Upper lobe of right lung (tissue), 1 donor: Measurements from ENCODE around the gene PRR16. TPM values are rescaled to one million over a fixed set of nuclear protein-coding genes. Genes with fewer than 3 reads are reported as not detected.
"Not testable (repeated sequence)": the region's sequence is repeated elsewhere in the genome, so short reads cannot be mapped to it uniquely, and the experiment has no call there.

Experiments used
- ATAC-seq: fragments of 200-7000 bp; cut with Tn5 transposase; one replicate; pipeline ENCODE4 v1.9.1; 2020; ENCODE audit warnings: mild to moderate bottlenecking, moderate library complexity
- DNase-seq: peaks from one replicate; pipeline ENCODE4 v3.0.0-alpha.2; 2020
- H3K27ac ChIP-seq: fragments of 200-600 bp; one replicate; pipeline ENCODE4 v1.8.0; 2022
- H3K27me3 ChIP-seq: fragments of 200-600 bp; one replicate; pipeline ENCODE4 v1.8.0; 2022; ENCODE audit warnings: mild to moderate bottlenecking
- H3K36me3 ChIP-seq: fragments of 200-600 bp; one replicate; pipeline ENCODE4 v1.8.0; 2022
- H3K4me1 ChIP-seq: fragments of 200-600 bp; one replicate; pipeline ENCODE4 v1.8.0; 2022
- H3K4me3 ChIP-seq: fragments of 200-600 bp; one replicate; pipeline ENCODE4 v1.8.0; 2022; ENCODE audit warnings: mild to moderate bottlenecking
- H3K9me3 ChIP-seq: fragments of 200-600 bp; one replicate; pipeline ENCODE4 v1.8.0; 2022
- CTCF ChIP-seq: fragments of 200-600 bp; IDR thresholded peaks from one replicate; pipeline ENCODE4 v1.8.0; 2022; ENCODE audit warnings: antibody characterized with exemption
- intact Hi-C: fragments of 100-400 bp; cut with DNase I; formaldehyde crosslinking; loops from one replicate; pipeline ENCODE4 v1.11.0; 2022
- total RNA-seq: library from RNA; stranded (reverse); fragmentation: NEBNext Ultra II Directional; extraction: Animal tissue kit (Norgen Biotek cat#: 25700); gene quantifications from one replicate; pipeline ENCODE4 v1.2.1, GENCODE V29; 2021
- donor health status: DM: no; HTN: yes; CAD: no; lungs with severe emphysema.

PRR16 gene
- total RNA-seq, 1 donor from 2014 or later = 3.1 TPM

GRCh38 chr5:120454094-120454798, 9.9 kb upstream of the PRR16 start:
- intact Hi-C loops = no loop called here
- TF ChIP-seq CTCF = no peak
- Histone ChIP-seq H3K27ac (no peak overlapping the region), H3K4me3 (no peak overlapping the region), H3K4me1 (peaks cover 3% of the 10 kb centered on the region), H3K9me3 (no peaks in the 10 kb centered on the region), H3K36me3 (no peaks in the 10 kb centered on the region), H3K27me3 (no peaks in the 10 kb centered on the region)
- ATAC-seq (peak; percentile 75), DNase-seq (no peak)

- no peaks in the 10 kb centered on the region for H3K27me3 ChIP-seq
- H3K4me3 ChIP-seq = no peak overlapping the region
- no peak for ATAC-seq
- no peak for TF ChIP-seq CTCF
- no peaks in the 10 kb centered on the region for H3K9me3 ChIP-seq
- peaks cover 3% of the 10 kb centered on the region for H3K4me1 ChIP-seq
- intact Hi-C loops = no loop called here
- H3K27ac ChIP-seq = no peak overlapping the region
- H3K36me3 ChIP-seq = no peaks in the 10 kb centered on the region
- no peak for DNase-seq
Measured at GRCh38 chr5:120456006-120456405, 8.1 kb upstream of the PRR16 start.

- intact Hi-C loops = no loop called here
- DNase-seq = peak; percentile 84
- Histone ChIP-seq H3K9me3 (no peaks in the 10 kb centered on the region), H3K4me1 (peaks cover 3% of the 10 kb centered on the region), H3K27me3 (no peaks in the 10 kb centered on the region), H3K36me3 (no peaks in the 10 kb centered on the region), H3K27ac (no peak overlapping the region), H3K4me3 (peak overlapping the region; percentile 47)
- peak; percentile 83 for ATAC-seq
- peak; percentile 73 for TF ChIP-seq CTCF
Measured at GRCh38 chr5:120457839-120458507, 6.1 kb upstream of the PRR16 start.

GRCh38 chr5:120458508-120458847, 5.6 kb upstream of the PRR16 start:
- ATAC-seq, H3K27ac ChIP-seq, H3K4me1 ChIP-seq, H3K9me3 ChIP-seq, H3K4me3 ChIP-seq, H3K36me3 ChIP-seq, DNase-seq, H3K27me3 ChIP-seq, intact Hi-C loops: not testable (repeated sequence)

- Histone ChIP-seq H3K27me3 (peaks cover 24% of the 10 kb centered on the region), H3K27ac (no peak overlapping the region), H3K36me3 (no peaks in the 10 kb centered on the region), H3K4me3 (no peak overlapping the region), H3K9me3 (no peaks in the 10 kb centered on the region), H3K4me1 (no peaks in the 10 kb centered on the region)
- no peak for TF ChIP-seq CTCF
- DNase-seq (no peak), ATAC-seq (no peak)
- intact Hi-C loops = no loop called here
Measured at GRCh38 chr5:120461251-120461650, 2.8 kb upstream of the PRR16 start.

- Histone ChIP-seq H3K4me1 (no peaks in the 10 kb centered on the region), H3K27ac (no peak overlapping the region), H3K36me3 (no peaks in the 10 kb centered on the region), H3K9me3 (no peaks in the 10 kb centered on the region), H3K27me3 (peaks cover 28% of the 10 kb centered on the region), H3K4me3 (peak overlapping the region; percentile 59)
- TF ChIP-seq CTCF = no peak
- ATAC-seq = no peak
- no peak for DNase-seq
- intact Hi-C loops = no loop called here
Measured at GRCh38 chr5:120463006-120463680, 957 bp upstream of the PRR16 start.
